IMR-90 (cell line): ENCODE results near the gene TOMM7. TPM values are rescaled to one million over a fixed set of nuclear protein-coding genes. Genes with fewer than 3 reads are reported as not detected.

ENCODE experiments used
- ATAC-seq: fragments of 200-7000 bp; cut with Tn5 transposase; 2 replicates; pipeline ENCODE4 v1.9.1; 2020; ENCODE audit warnings: low read depth, mild to moderate bottlenecking, moderate library complexity
- BruUV-seq: library from RNA; stranded (reverse); fragments of 400-500 nt; replicated peaks from 2 replicates; lab custom pipeline; 2021; lab: Mats Ljungman, UMichigan
- CTCF ChIA-PET: fragments of 300-600 bp; formaldehyde crosslinking; extraction: SDS; loops from one replicate; lab custom pipeline; 2021; ENCODE audit warnings: antibody characterized with exemption; lab: Yijun Ruan, JAX
- POLR2A ChIA-PET: fragments of 300-600 bp; sonication (Branson Sonifier 250); formaldehyde crosslinking; loops from one replicate; lab custom pipeline; 2022; ENCODE audit warnings: antibody characterized with exemption; ENCODE audit not compliant: unreplicated experiment; lab: Charles Lee
- DNase-seq: peaks from one replicate; pipeline ENCODE4 v3.0.0; 2013
- H2AFZ ChIP-seq: replicated peaks from 2 replicates; pipeline ENCODE3; 2013; ENCODE audit warnings: low read length, mild to moderate bottlenecking; ENCODE audit not compliant: poor library complexity
- H2AK5ac ChIP-seq: 2 replicates; pipeline ENCODE4 v1.6.1; 2013; ENCODE audit warnings: low read depth, low read length, inconsistent platforms
- H2AK9ac ChIP-seq: replicated peaks from 2 replicates; pipeline ENCODE3; 2013; ENCODE audit warnings: mild to moderate bottlenecking, low read depth, low read length, moderate library complexity; ENCODE audit not compliant: poor library complexity
- H2BK120ac ChIP-seq: 2 replicates; pipeline ENCODE4 v1.6.1; 2013; ENCODE audit warnings: low read depth, low read length, inconsistent platforms
- H2BK15ac ChIP-seq: 3 replicates; pipeline ENCODE4 v1.6.1; 2013; ENCODE audit warnings: low read depth, low read length, inconsistent platforms
- H2BK20ac ChIP-seq: 2 replicates; pipeline ENCODE4 v1.6.1; 2013; ENCODE audit warnings: low read depth, mild to moderate bottlenecking, inconsistent platforms, low read length, moderate library complexity
- H2BK5ac ChIP-seq: 2 replicates; pipeline ENCODE4 v1.6.1; 2013; ENCODE audit warnings: mild to moderate bottlenecking, low read depth, low read length, inconsistent platforms; ENCODE audit not compliant: poor library complexity, severe bottlenecking
- H3K14ac ChIP-seq: replicated peaks from 2 replicates; pipeline ENCODE4 v1.6.1; 2013; ENCODE audit warnings: low read depth, low read length, inconsistent platforms
- H3K18ac ChIP-seq: 2 replicates; pipeline ENCODE4 v1.6.1; 2013; ENCODE audit warnings: low read depth, low read length, control low read depth
- H3K23ac ChIP-seq: 2 replicates; pipeline ENCODE4 v1.6.1; 2013; ENCODE audit warnings: low read depth, low read length, inconsistent platforms
- H3K27ac ChIP-seq: 2 replicates; pipeline ENCODE4 v1.5.1; 2013; ENCODE audit warnings: mild to moderate bottlenecking, control low read depth, low read length; ENCODE audit not compliant: insufficient read depth
- H3K27me3 ChIP-seq: 2 replicates; pipeline ENCODE4 v1.6.1; 2013; ENCODE audit warnings: low read length; ENCODE audit not compliant: control insufficient read depth, insufficient read depth
- H3K36me3 ChIP-seq: 2 replicates; pipeline ENCODE4 v1.6.1; 2013; ENCODE audit warnings: low read length, mixed read lengths; ENCODE audit not compliant: control insufficient read depth, insufficient read depth
- H3K4ac ChIP-seq: 2 replicates; pipeline ENCODE4 v1.6.1; 2013; ENCODE audit warnings: low read depth, low read length, inconsistent platforms
- H3K4me1 ChIP-seq: 2 replicates; pipeline ENCODE4 v1.6.1; 2013; ENCODE audit warnings: low read length, mixed read lengths; ENCODE audit not compliant: control insufficient read depth, insufficient read depth
- H3K4me2 ChIP-seq: 2 replicates; pipeline ENCODE4 v1.6.1; 2013; ENCODE audit warnings: low read depth, mild to moderate bottlenecking, control low read depth, low read length, moderate library complexity
- H3K4me3 ChIP-seq: 2 replicates; pipeline ENCODE4 v1.5.1; 2013; ENCODE audit warnings: low read depth, mild to moderate bottlenecking, control low read depth, low read length, moderate library complexity; ENCODE audit not compliant: insufficient read depth
- H3K56ac ChIP-seq: 2 replicates; pipeline ENCODE4 v1.6.1; 2013; ENCODE audit warnings: low read length, inconsistent platforms; ENCODE audit not compliant: insufficient read depth; ENCODE audit errors: extremely low read depth
- H3K79me1 ChIP-seq, 2 experiments: 2 replicates each; pipeline ENCODE4 v1.6.1; 2013; ENCODE audit warnings: low read length in 2 of 2, inconsistent platforms in 1 of 2, low read depth in 1 of 2
- H3K9ac ChIP-seq: 2 replicates; pipeline ENCODE4 v1.6.1; 2013; ENCODE audit warnings: low read depth, low read length, control low read depth
- H3K9me1 ChIP-seq: 2 replicates; pipeline ENCODE4 v1.6.1; 2013; ENCODE audit warnings: low read length, inconsistent platforms; ENCODE audit not compliant: insufficient read depth
- H3K9me3 ChIP-seq: 2 replicates; pipeline ENCODE4 v1.6.1; 2013; ENCODE audit warnings: low read length; ENCODE audit not compliant: control insufficient read depth, insufficient read depth
- H4K20me1 ChIP-seq: 2 replicates; pipeline ENCODE4 v1.6.1; 2013; ENCODE audit warnings: low read length, inconsistent platforms; ENCODE audit not compliant: insufficient read depth
- H4K5ac ChIP-seq: 2 replicates; pipeline ENCODE4 v1.6.1; 2013; ENCODE audit warnings: mild to moderate bottlenecking, low read depth, low read length, control low read depth
- H4K8ac ChIP-seq, 2 experiments: 2 replicates each; pipeline ENCODE4 v1.6.1; 2013; ENCODE audit warnings: low read depth in 2 of 2, low read length in 2 of 2, control low read depth in 1 of 2, inconsistent platforms in 1 of 2
- H4K91ac ChIP-seq: 2 replicates; pipeline ENCODE4 v1.6.1; 2013; ENCODE audit warnings: low read depth, low read length, inconsistent platforms; ENCODE audit not compliant: insufficient read depth
- BHLHE40 ChIP-seq: fragments of 150-350 bp; IDR thresholded peaks from 2 replicates; pipeline ENCODE4 v1.6.1; 2016; ENCODE audit warnings: mild to moderate bottlenecking, low read depth, low read length
- CEBPB ChIP-seq: IDR thresholded peaks from 2 replicates; pipeline ENCODE4 v1.6.1; 2012; ENCODE audit warnings: low read depth, low read length, improper control_type of control experiment
- CHD1 ChIP-seq: IDR thresholded peaks from 2 replicates; pipeline ENCODE4 v1.6.1; 2012; ENCODE audit warnings: low read depth, low read length, improper control_type of control experiment
- FOS ChIP-seq: fragments of 150-350 bp; IDR thresholded peaks from 2 replicates; pipeline ENCODE4 v1.6.1; 2016; ENCODE audit warnings: low read depth, low read length
- MAFK ChIP-seq: IDR thresholded peaks from 2 replicates; pipeline ENCODE4 v1.6.1; 2012; ENCODE audit warnings: low read depth, low read length, improper control_type of control experiment
- MAZ ChIP-seq: IDR thresholded peaks from 2 replicates; pipeline ENCODE4 v1.6.1; 2012; ENCODE audit warnings: low read depth, mild to moderate bottlenecking, low read length, improper control_type of control experiment, moderate library complexity, borderline replicate concordance
- NFE2L2 ChIP-seq: fragments of 150-350 bp; IDR thresholded peaks from 2 replicates; pipeline ENCODE4 v1.6.1; 2016; ENCODE audit warnings: low read depth, mild to moderate bottlenecking, low read length
- RAD21 ChIP-seq: IDR thresholded peaks from 2 replicates; pipeline ENCODE4 v1.6.1; 2012; ENCODE audit warnings: low read length, improper control_type of control experiment
- RFX5 ChIP-seq: IDR thresholded peaks from 2 replicates; pipeline ENCODE4 v1.8.0; 2012; ENCODE audit warnings: low read depth, mild to moderate bottlenecking, low read length, moderate library complexity
- SMC3 ChIP-seq: fragments of 150-350 bp; IDR thresholded peaks from 2 replicates; pipeline ENCODE4 v1.6.1; 2016; ENCODE audit warnings: low read depth, mild to moderate bottlenecking, antibody characterized with exemption, low read length, moderate library complexity
- USF2 ChIP-seq: fragments of 150-350 bp; IDR thresholded peaks from 2 replicates; pipeline ENCODE4 v1.6.1; 2017; ENCODE audit warnings: mild to moderate bottlenecking, antibody characterized with exemption, low read length, low read depth
- WGBS, 2 experiments: methylation state at CpG; one replicate each; pipeline versions ENCODE4 v1.1.5 to v1.1.7; 2013; ENCODE audit warnings: missing lambda C conversion rate in 2 of 2; ENCODE audit not compliant: insufficient read length in 1 of 2; ENCODE audit errors: extremely low coverage in 2 of 2; 5-methylcytosine and 5-hydroxymethylcytosine counted together
- dilution Hi-C: fragments of 300-500 bp; cut with HindIII; formaldehyde crosslinking; loops from one replicate; pipeline ENCODE4 v1.14.3; 2018; ENCODE audit warnings: low sequenced_read_pairs; ENCODE audit not compliant: unreplicated experiment
- in situ Hi-C: fragments of 300-500 bp; cut with MboI; formaldehyde crosslinking; loops from 3 replicates; pipeline ENCODE4 v1.14.3; 2019; ENCODE audit warnings: low sequenced_read_pairs, inconsistent platforms, mixed read lengths
- intact Hi-C: fragments of 100-400 bp; cut with micrococcal nuclease; formaldehyde crosslinking; loops from 2 replicates; pipeline ENCODE4 v1.10.0; 2022
- polyA plus RNA-seq, 3 experiments: library from polyadenylated mRNA; depleted of rRNA; stranded (reverse); fragments of >200 nt; gene quantifications; 2 replicates each; pipeline ENCODE4 v1.2.3, GENCODE V29; 2012; ENCODE audit warnings: low replicate concordance in 1 of 3
- total RNA-seq: library from RNA; depleted of rRNA; stranded (reverse); fragments of >200 nt; gene quantifications from 2 replicates; pipeline ENCODE4 v1.2.3, GENCODE V29; 2012
- TF ChIP-seq, protein P1 (sequence below): conservative IDR thresholded peaks from 2 replicates; pipeline ENCODE4 v1.5.1; 2012; ENCODE audit warnings: mild to moderate bottlenecking, low read depth, low read length, improper control_type of control experiment
- TF ChIP-seq, protein P2 (sequence below): fragments of 150-350 bp; IDR thresholded peaks from 2 replicates; pipeline ENCODE4 v1.6.1; 2016; ENCODE audit warnings: low read depth, mild to moderate bottlenecking, low read length, moderate library complexity, borderline replicate concordance

The TOMM7 gene
- total and polyA plus RNA-seq, 2 of the 4 experiments (the other 2 are of a cell fraction), result 67.2 to 727 TPM

DNA sequence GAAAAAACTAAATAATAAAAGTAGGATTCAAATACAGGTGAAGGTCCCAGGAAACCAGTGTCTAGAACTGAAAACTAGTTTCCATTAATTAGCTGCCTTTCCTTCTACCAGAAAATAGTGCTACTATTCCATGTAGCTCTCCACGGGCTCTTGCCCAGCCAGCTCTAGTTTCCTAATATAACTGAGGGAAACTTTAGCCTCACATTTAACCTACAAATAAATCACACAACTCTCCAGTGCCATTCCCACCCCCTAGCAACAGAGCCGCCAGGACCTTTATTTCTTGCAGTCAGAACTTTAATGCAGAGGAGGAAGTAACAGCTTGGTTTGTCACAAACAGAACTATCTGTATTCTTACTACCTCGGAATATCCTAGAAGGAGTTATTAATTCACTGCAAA, 10.3 kb downstream of the TOMM7 start:
- intact Hi-C loops (no loop called here), in situ Hi-C loops (no loop called here), dilution Hi-C loops (no loop called here)
- Histone ChIP-seq H2BK20ac (no peak overlapping the region), H3K79me1 (peaks cover 16 to 28% of the 10 kb centered on the region in 2 experiments), H2AK5ac (no peak overlapping the region), H3K27me3 (no peaks in the 10 kb centered on the region), H3K9ac (no peak overlapping the region), H2AFZ (no peak overlapping the region), H4K8ac (no peak overlapping the region), H3K18ac (no peak overlapping the region), H4K91ac (no peak overlapping the region), H3K27ac (no peak overlapping the region), H3K36me3 (peaks cover 16% of the 10 kb centered on the region), H2BK5ac (no peak overlapping the region), H3K14ac (no peak overlapping the region), H3K4me3 (no peak overlapping the region), H3K4me1 (peaks cover 3% of the 10 kb centered on the region; the same call in 1 of the 2 replicates), H4K20me1 (peaks cover 8% of the 10 kb centered on the region; the same call in 1 of the 2 replicates), H2BK15ac (no peak overlapping the region; the same call in 2 of the 3 replicates), H3K56ac (no peak overlapping the region), H3K9me1 (0 out of 2 replicates have a peak, but pooled peaks cover 3% of the 10 kb centered on the region), H4K5ac (no peak overlapping the region), H3K4ac (no peak overlapping the region), H3K4me2 (no peak overlapping the region), H2BK120ac (no peak overlapping the region), H2AK9ac (no peak overlapping the region), H3K23ac (no peak overlapping the region), H3K9me3 (no peaks in the 10 kb centered on the region)
- TF ChIP-seq BHLHE40 (no peak), CHD1 (no peak), NFE2L2 (no peak), MAZ (no peak), MAFK (no peak), USF2 (no peak), CEBPB (no peak), RFX5 (no peak), FOS (no peak), SMC3 (no peak), RAD21 (no peak)
- TF ChIP-seq, protein P1, sequence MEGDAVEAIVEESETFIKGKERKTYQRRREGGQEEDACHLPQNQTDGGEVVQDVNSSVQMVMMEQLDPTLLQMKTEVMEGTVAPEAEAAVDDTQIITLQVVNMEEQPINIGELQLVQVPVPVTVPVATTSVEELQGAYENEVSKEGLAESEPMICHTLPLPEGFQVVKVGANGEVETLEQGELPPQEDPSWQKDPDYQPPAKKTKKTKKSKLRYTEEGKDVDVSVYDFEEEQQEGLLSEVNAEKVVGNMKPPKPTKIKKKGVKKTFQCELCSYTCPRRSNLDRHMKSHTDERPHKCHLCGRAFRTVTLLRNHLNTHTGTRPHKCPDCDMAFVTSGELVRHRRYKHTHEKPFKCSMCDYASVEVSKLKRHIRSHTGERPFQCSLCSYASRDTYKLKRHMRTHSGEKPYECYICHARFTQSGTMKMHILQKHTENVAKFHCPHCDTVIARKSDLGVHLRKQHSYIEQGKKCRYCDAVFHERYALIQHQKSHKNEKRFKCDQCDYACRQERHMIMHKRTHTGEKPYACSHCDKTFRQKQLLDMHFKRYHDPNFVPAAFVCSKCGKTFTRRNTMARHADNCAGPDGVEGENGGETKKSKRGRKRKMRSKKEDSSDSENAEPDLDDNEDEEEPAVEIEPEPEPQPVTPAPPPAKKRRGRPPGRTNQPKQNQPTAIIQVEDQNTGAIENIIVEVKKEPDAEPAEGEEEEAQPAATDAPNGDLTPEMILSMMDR, result no peak
- TF ChIP-seq, protein P2, sequence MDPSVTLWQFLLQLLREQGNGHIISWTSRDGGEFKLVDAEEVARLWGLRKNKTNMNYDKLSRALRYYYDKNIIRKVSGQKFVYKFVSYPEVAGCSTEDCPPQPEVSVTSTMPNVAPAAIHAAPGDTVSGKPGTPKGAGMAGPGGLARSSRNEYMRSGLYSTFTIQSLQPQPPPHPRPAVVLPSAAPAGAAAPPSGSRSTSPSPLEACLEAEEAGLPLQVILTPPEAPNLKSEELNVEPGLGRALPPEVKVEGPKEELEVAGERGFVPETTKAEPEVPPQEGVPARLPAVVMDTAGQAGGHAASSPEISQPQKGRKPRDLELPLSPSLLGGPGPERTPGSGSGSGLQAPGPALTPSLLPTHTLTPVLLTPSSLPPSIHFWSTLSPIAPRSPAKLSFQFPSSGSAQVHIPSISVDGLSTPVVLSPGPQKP, result no peak
- CTCF ChIA-PET, result no interaction called here
- no CpG with 5 or more reads among the region's 3 CpGs for WGBS, 2 experiments
- DNase-seq (no peak), ATAC-seq (no peak)
- POLR2A ChIA-PET, result no interaction called here
- BruUV-seq, result no TSS peak
